ENCODE results near the gene UROS. TPM values are rescaled to one million over a fixed set of nuclear protein-coding genes. Genes with fewer than 3 reads are reported as not detected.

UROS gene
- total and polyA plus RNA-seq, 2 of the 4 experiments (the other 2 are of a cell fraction), result 48.7 to 56.5 TPM

DNA sequence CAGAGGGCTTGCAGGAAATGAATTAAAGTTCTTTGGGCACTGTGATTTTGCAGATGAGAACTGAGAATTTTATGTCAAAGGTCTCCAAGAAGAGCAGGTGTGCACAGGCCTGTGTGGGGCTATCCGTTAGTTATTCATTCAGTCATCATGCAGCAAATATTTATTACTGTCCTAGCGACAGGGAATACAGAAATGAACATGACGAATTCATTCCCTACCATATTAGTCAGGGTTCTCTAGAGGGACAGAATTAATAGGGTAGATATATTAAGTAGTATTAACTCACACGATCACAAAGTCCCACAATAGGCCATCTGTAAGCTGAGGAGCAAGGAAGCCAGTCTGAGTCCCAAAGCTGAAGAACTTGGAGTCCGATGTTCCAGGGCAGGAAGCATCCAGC lies 44.5 kb downstream of the UROS start:
- Histone ChIP-seq H2BK15ac (ENCODE audit: low read depth, low read length) (no peak overlapping the region), H3K18ac (ENCODE audit: low read depth, low read length) (no peak overlapping the region), H3K23ac (ENCODE audit: low read depth, low read length) (no peak overlapping the region), H3K9me3 (ENCODE audit: control insufficient read depth, insufficient read depth, low read length) (no peaks in the 10 kb centered on the region), H3K4me1 (ENCODE audit: control insufficient read depth, insufficient read depth, low read length) (no peaks in the 10 kb centered on the region), H2BK120ac (ENCODE audit: low read depth, low read length) (no peak overlapping the region), H3K4ac (ENCODE audit: low read depth, low read length) (no peak overlapping the region), H2BK5ac (ENCODE audit: low read depth, low read length, poor library complexity, severe bottlenecking) (no peak overlapping the region), H2AK9ac (replicated peaks; ENCODE audit: low read depth, low read length, poor library complexity) (no peak overlapping the region), H3K36me3 (ENCODE audit: control insufficient read depth, insufficient read depth, low read length) (no peaks in the 10 kb centered on the region), H3K56ac (ENCODE audit: extremely low read depth, insufficient read depth, low read length) (no peak overlapping the region), H2BK20ac (ENCODE audit: low read depth, low read length) (no peak overlapping the region), H2AK5ac (ENCODE audit: low read depth, low read length) (no peak overlapping the region), H3K4me2 (ENCODE audit: low read depth, low read length) (no peak overlapping the region), H4K8ac (ENCODE audit: low read depth in 2 of 2, low read length in 2 of 2) (no peak overlapping the region), H4K91ac (ENCODE audit: insufficient read depth, low read depth, low read length) (no peak overlapping the region), H3K9me1 (ENCODE audit: insufficient read depth, low read length) (no peaks in the 10 kb centered on the region), H4K20me1 (ENCODE audit: insufficient read depth, low read length) (no peaks in the 10 kb centered on the region), H3K4me3 (ENCODE audit: insufficient read depth, low read depth, low read length) (no peak overlapping the region), H2AFZ (replicated peaks; ENCODE audit: low read length, poor library complexity) (no peak overlapping the region), H3K27ac (ENCODE audit: insufficient read depth, low read length) (no peak overlapping the region), H4K5ac (ENCODE audit: low read depth, low read length) (no peak overlapping the region), H3K27me3 (ENCODE audit: control insufficient read depth, insufficient read depth, low read length) (peaks cover 3% of the 10 kb centered on the region; the same call in 1 of the 2 replicates), H3K9ac (ENCODE audit: low read depth, low read length) (no peak overlapping the region), H3K79me1 (ENCODE audit: low read depth in 1 of 2, low read length in 2 of 2) (no peaks in the 10 kb centered on the region), H3K14ac (replicated peaks; ENCODE audit: low read depth, low read length) (no peak overlapping the region)
- ATAC-seq (ENCODE audit: low read depth), result no peak
- in situ Hi-C loops (cut with MboI; ENCODE audit: low sequenced_read_pairs) (no loop called here), intact Hi-C loops (cut with micrococcal nuclease) (no loop called here), dilution Hi-C loops (cut with HindIII; ENCODE audit: low sequenced_read_pairs, unreplicated experiment) (no loop called here)
- 100% methylated on average over 1 of the region's 5 CpGs; no CpG with 5 or more reads in 1 of the 2 experiments for WGBS, 2 experiments (ENCODE audit: extremely low coverage in 2 of 2, insufficient read length in 1 of 2)
- no peak for TF ChIP-seq CEBPB (IDR thresholded peaks at IDR 0.05; ENCODE audit: low read depth, low read length)
- TF ChIP-seq CHD1 (IDR thresholded peaks at IDR 0.05; ENCODE audit: low read depth, low read length), result no peak
- POLR2A ChIA-PET (ENCODE audit: unreplicated experiment), result no interaction called here
- no TSS peak for BruUV-seq (replicated peaks)
- CTCF ChIA-PET, result no interaction called here
- no peak for DNase-seq

Measured in IMR-90 (cell line).